Activated T-cell treated with anti-CD3 and anti-CD28 coated beads, Interleukin-2, amount 50 U/mL, for 72 hours (primary cell): ENCODE results near the gene RPL35A. TPM values are rescaled to one million over a fixed set of nuclear protein-coding genes. Genes with fewer than 3 reads are reported as not detected.

Experiments used
- ATAC-seq, 2 donors: fragments of 150-1000 bp; cut with Tn5 transposase; replicated peaks in 1 of 2; 2 replicates each; pipeline ENCODE4 v1.10.0; 2021; ENCODE audit warnings: moderate library complexity in 2 of 2, mild to moderate bottlenecking in 1 of 2
- DNase-seq, 2 donors: peaks; one replicate each; pipeline ENCODE4 v3.0.0; 2021 to 2022; ENCODE audit warnings: mixed read lengths in 1 of 2
- H3K27ac Mint-ChIP-seq: one replicate; pipeline ENCODE4 v1.8.0; 2022; ENCODE audit warnings: mild to moderate bottlenecking, moderate library complexity, mixed read lengths
- H3K27me3 Mint-ChIP-seq: one replicate; pipeline ENCODE4 v1.8.0; 2022; ENCODE audit warnings: low read depth, mixed read lengths
- H3K36me3 Mint-ChIP-seq, 2 donors: one replicate each; pipeline ENCODE4 v1.8.0; 2022; ENCODE audit warnings: mixed read lengths in 2 of 2, mild to moderate bottlenecking in 1 of 2; ENCODE audit not compliant: insufficient read depth in 2 of 2
- H3K4me1 Mint-ChIP-seq: one replicate; pipeline ENCODE4 v1.8.0; 2022; ENCODE audit warnings: low read depth, mixed read lengths
- H3K4me3 Mint-ChIP-seq, 2 donors: one replicate each; pipeline ENCODE4 v1.8.0; 2022; ENCODE audit warnings: mild to moderate bottlenecking in 2 of 2, mixed read lengths in 2 of 2, moderate library complexity in 2 of 2
- H3K9me3 Mint-ChIP-seq, 2 donors: one replicate each; pipeline ENCODE4 v1.8.0; 2022; ENCODE audit warnings: mixed read lengths in 2 of 2
- total RNA-seq, 2 donors: library from RNA; stranded (reverse); gene quantifications; one replicate each; pipeline ENCODE4 v1.2.3, GENCODE V29; 2022

Gene RPL35A
- total RNA-seq, 2 donors from 2014 or later: 1,788 to 1,874 TPM

- ATAC-seq: no peak
- H3K27ac Mint-ChIP-seq: no peak overlapping the region
- H3K4me1 Mint-ChIP-seq: no peaks in the 10 kb centered on the region
- no peaks in the 10 kb centered on the region for H3K36me3 Mint-ChIP-seq
- no peak for DNase-seq
- no peak overlapping the region for H3K4me3 Mint-ChIP-seq
- no peaks in the 10 kb centered on the region for H3K27me3 Mint-ChIP-seq
- H3K9me3 Mint-ChIP-seq: no peaks in the 10 kb centered on the region
Observed at GRCh38 chr3:197989651-197990050, 39.7 kb downstream of the RPL35A start.

GRCh38 chr3:197994736-197995135 is 44.7 kb downstream of the RPL35A start:
- DNase-seq (no peak), ATAC-seq (no peak)
- no peak overlapping the region for H3K4me3 Mint-ChIP-seq
- H3K4me1 Mint-ChIP-seq: no peaks in the 10 kb centered on the region
- no peaks in the 10 kb centered on the region for H3K27me3 Mint-ChIP-seq
- no peaks in the 10 kb centered on the region for H3K9me3 Mint-ChIP-seq
- H3K36me3 Mint-ChIP-seq: peaks cover 0 to 1% of the 10 kb centered on the region in 2 donors
- H3K27ac Mint-ChIP-seq: no peak overlapping the region

GRCh38 chr3:197996855-197997254 is 46.9 kb downstream of the RPL35A start:
- no peak overlapping the region for H3K4me3 Mint-ChIP-seq
- H3K9me3 Mint-ChIP-seq: no peaks in the 10 kb centered on the region
- no peak for DNase-seq
- ATAC-seq: no peak
- no peaks in the 10 kb centered on the region for H3K27me3 Mint-ChIP-seq
- H3K4me1 Mint-ChIP-seq: no peaks in the 10 kb centered on the region
- H3K36me3 Mint-ChIP-seq: peaks cover 0 to 1% of the 10 kb centered on the region in 2 donors
- peak overlapping the region; percentile 52 for H3K27ac Mint-ChIP-seq

GRCh38 chr3:197997936-197998335 is 47.9 kb downstream of the RPL35A start:
- no peak for DNase-seq
- no peak overlapping the region for H3K4me3 Mint-ChIP-seq
- no peaks in the 10 kb centered on the region for H3K27me3 Mint-ChIP-seq
- no peak overlapping the region for H3K27ac Mint-ChIP-seq
- H3K9me3 Mint-ChIP-seq: no peaks in the 10 kb centered on the region
- no peaks in the 10 kb centered on the region for H3K4me1 Mint-ChIP-seq
- H3K36me3 Mint-ChIP-seq: peaks cover 0 to 1% of the 10 kb centered on the region in 2 donors
- no peak for ATAC-seq

Other genes with a start within 250 kb of the RPL35A start
- gene RUBCN, start 213.3 kb upstream of the RPL35A start, total RNA-seq: 10 to 100 TPM; 33.1 to 33.9 TPM
- gene FYTTD1, start 200.3 kb upstream of the RPL35A start, total RNA-seq: 10 to 100 TPM; 31.6 to 37.5 TPM
- 10 to 100 TPM; 67.2 to 68.1 TPM for gene LRCH3, start 158.9 kb upstream of the RPL35A start, total RNA-seq
- gene LMLN, start 10.0 kb downstream of the RPL35A start, total RNA-seq: 1 to 10 TPM; 5.4 to 6.5 TPM